HG03378 (cell line): ENCODE results near the gene GPR42.

Source experiments
- ATAC-seq: cut with Tn5 transposase; IDR thresholded peaks from one replicate; pipeline ENCODE4 v1.9.1; 2021; ENCODE audit warnings: mild to moderate bottlenecking, moderate library complexity; ENCODE audit not compliant: unreplicated experiment

The GPR42 gene

GRCh38 chr19:35417713-35418534, 47.1 kb downstream of the GPR42 start:
- ATAC-seq = no peak

- ATAC-seq = no peak
These were observed 48.2 kb downstream of the GPR42 start for GRCh38 chr19:35419046-35419445.

GRCh38 chr19:35419805-35420204, 48.9 kb downstream of the GPR42 start:
- ATAC-seq = no peak

- ATAC-seq = no peak
These were observed 50.5 kb downstream of the GPR42 start for GRCh38 chr19:35421362-35421761.
